Naive B cell (primary cell): Measurements from ENCODE around the gene C1GALT1C1. TPM values are rescaled to one million over a fixed set of nuclear protein-coding genes. Genes with fewer than 3 reads are reported as not detected.

Experiments used
- ATAC-seq, 2 donors: fragments of 150-1000 bp; cut with Tn5 transposase; 2 replicates each; pipeline ENCODE4 v1.10.0; 2021; ENCODE audit warnings: low read depth in 2 of 2, mild to moderate bottlenecking in 2 of 2, moderate library complexity in 2 of 2
- DNase-seq: peaks from one replicate; pipeline ENCODE4 v3.0.0; 2022
- H3K27ac Mint-ChIP-seq, 6 donors: one replicate each; pipeline ENCODE4 v1.8.0; 2020 to 2022; ENCODE audit warnings: mild to moderate bottlenecking in 6 of 6, mixed read lengths in 6 of 6, moderate library complexity in 5 of 6, inconsistent platforms in 2 of 6
- H3K27me3 Mint-ChIP-seq, 3 donors: one replicate each; pipeline ENCODE4 v1.8.0; 2021 to 2022; ENCODE audit warnings: mixed read lengths in 3 of 3, mild to moderate bottlenecking in 1 of 3
- H3K36me3 Mint-ChIP-seq, 2 donors: one replicate each; pipeline ENCODE4 v1.8.0; 2020 to 2022; ENCODE audit warnings: mixed read lengths in 2 of 2, inconsistent platforms in 1 of 2, mild to moderate bottlenecking in 1 of 2
- H3K4me1 Mint-ChIP-seq, 3 donors: one replicate each; pipeline ENCODE4 v1.8.0; 2020 to 2022; ENCODE audit warnings: mixed read lengths in 3 of 3, inconsistent platforms in 1 of 3, mild to moderate bottlenecking in 1 of 3, moderate library complexity in 1 of 3
- H3K4me3 Mint-ChIP-seq, 8 donors: one replicate each; pipeline ENCODE4 v1.8.0; 2020 to 2022; ENCODE audit warnings: mild to moderate bottlenecking in 8 of 8, mixed read lengths in 8 of 8, moderate library complexity in 8 of 8, inconsistent platforms in 2 of 8
- H3K9me3 Mint-ChIP-seq, 7 donors: one replicate each; pipeline ENCODE4 v1.8.0; 2020 to 2022; ENCODE audit warnings: mixed read lengths in 7 of 7, mild to moderate bottlenecking in 5 of 7, inconsistent platforms in 2 of 7, moderate library complexity in 1 of 7
- polyA plus RNA-seq, 6 donors: library from polyadenylated mRNA; unstranded; fragments of 300-500 nt; fragmentation: Illumina TruSeq; gene quantifications; one replicate each; pipeline ENCODE4 v1.2.3, GENCODE V29; 2021; ENCODE audit warnings: low read depth in 6 of 6

The C1GALT1C1 gene
- polyA plus RNA-seq, 6 donors from 2014 or later, result 8.6 to 35.9 (median 12.8) TPM

- Mint-ChIP-seq H3K27ac (peak overlapping the region in 1 of 6 donors; percentile 43), H3K36me3 (no peaks in the 10 kb centered on the region), H3K9me3 (no peaks in the 10 kb centered on the region), H3K4me1 (no peaks in the 10 kb centered on the region), H3K4me3 (no peak overlapping the region), H3K27me3 (no peaks in the 10 kb centered on the region)
- ATAC-seq, result no peak
- DNase-seq, result no peak
Observed at GRCh38 chrX:120642871-120643270, 13.0 kb upstream of the C1GALT1C1 start.

- no peaks in the 10 kb centered on the region for H3K9me3 Mint-ChIP-seq
- ATAC-seq (no peak), DNase-seq (no peak)
- H3K4me3 Mint-ChIP-seq, result no peak overlapping the region
- H3K36me3 Mint-ChIP-seq, result no peaks in the 10 kb centered on the region
- H3K27me3 Mint-ChIP-seq, result no peaks in the 10 kb centered on the region
- H3K27ac Mint-ChIP-seq, result no peak overlapping the region
- H3K4me1 Mint-ChIP-seq, result peaks cover 0 to 7% (median 4%) of the 10 kb centered on the region in 3 donors
Observed at GRCh38 chrX:120638619-120639018, 8.8 kb upstream of the C1GALT1C1 start.

DNA sequence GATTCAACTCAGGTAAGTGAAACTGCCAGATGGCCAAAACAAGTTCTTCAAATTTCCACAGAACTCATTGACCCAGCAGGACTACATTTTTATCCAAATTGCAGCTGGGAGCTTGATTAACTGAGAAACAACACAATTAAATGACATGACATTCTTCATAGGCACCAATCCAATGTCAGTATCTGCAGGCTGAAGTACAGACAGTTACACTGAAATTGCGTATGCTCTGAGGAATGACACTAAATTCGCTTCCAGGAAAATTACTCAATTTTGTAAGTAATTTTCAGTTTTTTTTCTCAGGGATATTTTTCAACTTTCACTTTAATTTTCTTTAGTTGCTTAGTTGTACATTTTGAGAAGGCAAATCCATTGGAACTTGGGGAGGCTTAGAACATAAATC is 4.5 kb downstream of the C1GALT1C1 start:
- no peaks in the 10 kb centered on the region for H3K36me3 Mint-ChIP-seq
- ATAC-seq (no peak), DNase-seq (no peak)
- H3K4me1 Mint-ChIP-seq, result peaks cover 0 to 6% (median 0%) of the 10 kb centered on the region in 3 donors
- peak overlapping the region in 1 of 6 donors; percentile 65 for H3K27ac Mint-ChIP-seq
- H3K9me3 Mint-ChIP-seq, result no peaks in the 10 kb centered on the region
- no peak overlapping the region for H3K4me3 Mint-ChIP-seq
- H3K27me3 Mint-ChIP-seq, result no peaks in the 10 kb centered on the region

DNA sequence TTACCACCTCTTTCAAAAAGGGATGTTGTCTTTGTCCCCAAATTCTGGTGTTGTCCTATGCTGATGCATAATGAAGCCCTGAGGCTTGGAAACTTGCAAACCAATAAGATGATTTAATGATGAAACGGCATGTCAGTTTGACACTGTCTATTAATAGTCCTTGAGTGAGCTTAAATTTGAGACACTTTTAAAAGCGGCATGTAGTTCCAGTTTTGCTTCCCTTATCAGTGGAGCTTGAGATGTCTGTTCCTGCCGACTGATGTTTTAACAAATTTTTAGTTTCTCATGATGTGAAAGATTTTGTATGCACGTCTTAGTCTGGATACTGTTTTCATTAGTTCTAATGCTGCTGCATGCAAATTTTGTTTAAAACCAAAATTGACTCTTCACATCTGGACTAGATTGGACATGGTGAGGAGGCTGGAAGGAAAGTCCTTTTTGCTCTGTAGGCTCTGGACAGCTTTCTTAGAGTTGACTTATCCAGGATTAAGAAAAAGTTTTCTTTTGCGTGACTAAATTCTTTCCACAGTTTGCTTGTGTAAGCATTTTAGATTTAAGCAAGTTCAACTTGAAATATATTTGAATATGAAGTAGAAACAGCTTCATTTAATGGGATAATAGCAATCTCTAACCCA is 11.7 kb downstream of the C1GALT1C1 start:
- H3K36me3 Mint-ChIP-seq, result no peaks in the 10 kb centered on the region
- DNase-seq (no peak), ATAC-seq (peak in 1 of 2 donors; percentile 27)
- H3K27me3 Mint-ChIP-seq, result no peaks in the 10 kb centered on the region
- H3K27ac Mint-ChIP-seq, result peak overlapping the region in 3 of 6 donors; percentile 27 to 88 (median 36)
- peaks cover 0 to 4% (median 0%) of the 10 kb centered on the region in 7 donors for H3K9me3 Mint-ChIP-seq
- peak overlapping the region in 4 of 8 donors; percentile 9 to 77 (median 20) for H3K4me3 Mint-ChIP-seq
- peaks cover 0 to 7% (median 0%) of the 10 kb centered on the region in 3 donors for H3K4me1 Mint-ChIP-seq

DNA sequence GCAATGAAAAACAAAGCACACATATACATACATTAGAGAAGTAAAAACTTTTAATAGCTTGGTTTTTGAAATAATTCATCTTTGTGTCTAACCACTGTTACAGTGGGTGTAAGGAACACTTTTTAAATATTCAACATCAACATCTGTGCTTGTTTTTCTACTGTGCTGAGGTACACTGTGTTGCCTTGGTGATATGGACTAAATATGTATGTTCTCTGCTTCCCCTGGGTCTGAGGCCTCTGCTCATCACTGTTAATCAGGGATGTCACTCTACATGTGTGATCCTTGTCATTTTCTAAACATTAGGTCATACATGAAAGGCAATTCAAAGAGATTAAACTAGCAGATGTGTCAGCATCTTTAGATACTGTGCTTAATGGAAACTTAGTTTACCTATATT is 15.0 kb downstream of the C1GALT1C1 start:
- no peak for ATAC-seq
- H3K4me3 Mint-ChIP-seq, result no peak overlapping the region
- H3K4me1 Mint-ChIP-seq, result peaks cover 0 to 7% (median 0%) of the 10 kb centered on the region in 3 donors
- no peak overlapping the region for H3K27ac Mint-ChIP-seq
- no peak for DNase-seq
- H3K36me3 Mint-ChIP-seq, result peaks cover 0 to 4% of the 10 kb centered on the region in 2 donors
- peaks cover 0 to 4% (median 0%) of the 10 kb centered on the region in 7 donors for H3K9me3 Mint-ChIP-seq
- no peaks in the 10 kb centered on the region for H3K27me3 Mint-ChIP-seq

GRCh38 chrX:120612086-120612485 is 17.8 kb downstream of the C1GALT1C1 start:
- no peak for DNase-seq
- no peaks in the 10 kb centered on the region for H3K4me1 Mint-ChIP-seq
- ATAC-seq, result no peak
- no peak overlapping the region for H3K27ac Mint-ChIP-seq
- H3K9me3 Mint-ChIP-seq, result peaks cover 0 to 2% (median 0%) of the 10 kb centered on the region in 7 donors
- no peaks in the 10 kb centered on the region for H3K27me3 Mint-ChIP-seq
- H3K4me3 Mint-ChIP-seq, result no peak overlapping the region
- H3K36me3 Mint-ChIP-seq, result peaks cover 0 to 4% of the 10 kb centered on the region in 2 donors

GRCh38 chrX:120604361-120604782 is 25.5 kb downstream of the C1GALT1C1 start:
- H3K27me3 Mint-ChIP-seq, result no peaks in the 10 kb centered on the region
- peaks cover 4 to 7% (median 5%) of the 10 kb centered on the region in 3 donors for H3K4me1 Mint-ChIP-seq
- H3K36me3 Mint-ChIP-seq, result peaks cover 0 to 8% of the 10 kb centered on the region in 2 donors
- H3K4me3 Mint-ChIP-seq, result peak overlapping the region; percentile 90 to 99 (median 95)
- peak; percentile 25 for DNase-seq
- H3K9me3 Mint-ChIP-seq, result peaks cover 0 to 11% (median 0%) of the 10 kb centered on the region in 7 donors
- peak; percentile 49 to 65 for ATAC-seq
- peak overlapping the region; percentile 95 to 98 (median 97) for H3K27ac Mint-ChIP-seq

- peak within 1 kb of the TSS; percentile 90 to 99 (median 95) for H3K4me3 Mint-ChIP-seq
- H3K4me1 Mint-ChIP-seq, result peaks cover 4 to 7% (median 5%) of the 10 kb centered on the region in 3 donors
- peak; percentile 77 for DNase-seq
- H3K9me3 Mint-ChIP-seq, result peaks cover 0 to 11% (median 0%) of the 10 kb centered on the region in 7 donors
- peak; percentile 85 to 90 for ATAC-seq
- peaks cover 0 to 8% of the 10 kb centered on the region in 2 donors for H3K36me3 Mint-ChIP-seq
- peak within 1 kb of the TSS; percentile 95 to 98 (median 97) for H3K27ac Mint-ChIP-seq
- H3K27me3 Mint-ChIP-seq, result no peaks in the 10 kb centered on the region
Observed at GRCh38 chrX:120603707-120604360, 26.0 kb downstream of the C1GALT1C1 start, which contains the start of gene MCTS1. Gene MCTS1 (plus strand): TSS chrX:120604101. CDS start chrX:120604237, 136 bp downstream.

DNA sequence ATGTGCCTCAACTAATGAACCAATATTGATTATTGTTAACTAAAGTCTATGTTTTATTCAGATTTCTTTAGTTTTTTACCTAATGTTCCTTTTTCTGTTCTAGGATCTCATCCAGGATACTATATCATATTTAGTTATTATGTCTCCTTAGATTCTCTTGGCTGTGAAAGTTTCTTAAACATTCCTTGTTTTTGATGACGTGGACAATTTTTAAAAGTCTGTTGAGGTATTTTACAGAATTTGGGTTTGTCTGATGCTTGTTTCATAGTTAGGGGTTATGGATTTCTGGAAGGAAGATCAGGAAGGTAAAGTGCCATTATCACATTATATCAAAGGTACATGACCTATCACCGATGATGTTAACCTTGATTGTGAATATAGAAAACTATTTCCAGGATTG is 44.2 kb downstream of the C1GALT1C1 start:
- Mint-ChIP-seq H3K4me1 (no peaks in the 10 kb centered on the region), H3K36me3 (no peaks in the 10 kb centered on the region), H3K4me3 (no peak overlapping the region), H3K27me3 (no peaks in the 10 kb centered on the region), H3K9me3 (peaks cover 0 to 6% (median 0%) of the 10 kb centered on the region in 7 donors), H3K27ac (no peak overlapping the region)
- ATAC-seq (no peak), DNase-seq (no peak)

Other genes starting within 250 kb of the C1GALT1C1 start
- 100 to 1,000 TPM in 1 of 6 donors, 10 to 100 TPM in 5; 72.9 to 142 (median 79.6) TPM for gene LAMP2, start 160.8 kb downstream of the C1GALT1C1 start, polyA plus RNA-seq
- 10 to 100 TPM; 20.5 to 26.3 (median 21.9) TPM for gene CUL4B, start 69.1 kb downstream of the C1GALT1C1 start, polyA plus RNA-seq
- gene MCTS1, start 26.0 kb downstream of the C1GALT1C1 start, polyA plus RNA-seq, result 100 to 1,000 TPM in 2 of 6 donors, 10 to 100 TPM in 4; 73.7 to 106 (median 89.8) TPM
- gene CT47B1, start 245.8 kb upstream of the C1GALT1C1 start, polyA plus RNA-seq, result not detected